ENCODE data around the gene SLC35E1. TPM values are rescaled to one million over a fixed set of nuclear protein-coding genes. Genes with fewer than 3 reads are reported as not detected.
A peak's percentile ranks its signal among the peaks of the same experiment; 100 is the strongest.

The SLC35E1 gene
- total RNA-seq, 1 experiment from 2014 or later = 35.8 TPM

GRCh38 chr19:16520986-16521624 is 51.1 kb downstream of the SLC35E1 start:
- Histone ChIP-seq H2BK120ac (ENCODE audit: low read depth, low read length, poor library complexity, severe bottlenecking) (no peak overlapping the region), H3K56ac (ENCODE audit: insufficient read length, low read depth, low read length) (no peak overlapping the region), H4K20me1 (ENCODE audit: control insufficient read depth, insufficient read depth, insufficient read length) (peaks cover 3% of the 10 kb centered on the region), H3K9me3 (ENCODE audit: control insufficient read depth, low read depth, low read length) (no peaks in the 10 kb centered on the region), H3K27me3 (ENCODE audit: insufficient read depth, low read length) (no peaks in the 10 kb centered on the region), H2BK20ac (ENCODE audit: low read depth, low read length, poor library complexity, severe bottlenecking) (no peak overlapping the region), H3K4me1 (ENCODE audit: insufficient read depth, low read length) (no peaks in the 10 kb centered on the region), H3K27ac (ENCODE audit: insufficient read length, low read depth, low read length) (no peak overlapping the region), H2BK5ac (ENCODE audit: insufficient read length, low read length) (no peak overlapping the region), H3K23ac (ENCODE audit: insufficient read length, low read depth, low read length) (no peak overlapping the region), H3T11ph (ENCODE audit: low read length) (no peak overlapping the region), H3K79me1 (ENCODE audit: insufficient read depth, low read depth, low read length, poor library complexity, severe bottlenecking) (no peaks in the 10 kb centered on the region), H2BK12ac (ENCODE audit: insufficient read length, low read depth, low read length) (no peak overlapping the region), H4K5ac (ENCODE audit: insufficient read length, low read depth, low read length) (no peak overlapping the region), H3K9ac (ENCODE audit: extremely low read depth, insufficient read length, low read length) (no peak overlapping the region), H2BK15ac (ENCODE audit: low read depth, low read length) (no peak overlapping the region), H2AFZ (ENCODE audit: low read length) (no peak overlapping the region), H3K4ac (ENCODE audit: low read depth, low read length) (no peak overlapping the region), H3K79me2 (ENCODE audit: insufficient read depth, low read length) (no peaks in the 10 kb centered on the region), H4K91ac (ENCODE audit: insufficient read length, low read depth, low read length) (no peak overlapping the region), H3K14ac (ENCODE audit: insufficient read depth, low read length) (no peak overlapping the region), H3K23me2 (ENCODE audit: insufficient read length, low read depth, low read length, poor library complexity, severe bottlenecking) (no peaks in the 10 kb centered on the region), H4K8ac (replicated peaks; ENCODE audit: insufficient read length, low read depth, low read length) (no peak overlapping the region), H3K18ac (ENCODE audit: insufficient read length, low read depth, low read length) (no peak overlapping the region), H3K4me2 (ENCODE audit: insufficient read depth, insufficient read length, low read length) (no peak overlapping the region), H2AK5ac (ENCODE audit: insufficient read length, low read length) (no peak overlapping the region)
- Mint-ChIP-seq H3K36me3 (ENCODE audit: insufficient read depth in 1 of 3, low read depth in 3 of 3) (peaks cover 43 to 93% (median 82%) of the 10 kb centered on the region in 3 experiments; a peak in 6 of 7 replicates), H3K9me3 (no peaks in the 10 kb centered on the region), H3K27me3 (ENCODE audit: low read depth) (no peaks in the 10 kb centered on the region; the same call in 1 of the 2 replicates), H3K27ac (peak overlapping the region in 2 of 3 experiments; percentile 63 to 71; a peak in 2 of 7 replicates), H3K4me3 (no peak overlapping the region; a peak in 1 of 5 replicates), H3K4me1 (no peaks in the 10 kb centered on the region)
- TF ChIP-seq CTCF (conservative IDR thresholded peaks at IDR 0.05) = no peak
- WGBS (ENCODE audit: extremely low coverage, insufficient read length, low lambda C conversion rate) = no CpG with 5 or more reads among the region's 18 CpGs
- DNase-seq = no peak
